GM21367 (cell line): ENCODE results near the gene ACOT13.
"Not testable (repeated sequence)": the region's sequence is repeated elsewhere in the genome, so short reads cannot be mapped to it uniquely, and the experiment has no call there.

Experiments
- ATAC-seq: cut with Tn5 transposase; IDR thresholded peaks from one replicate; pipeline ENCODE4 v1.9.1; 2021; ENCODE audit not compliant: unreplicated experiment

The ACOT13 gene

DNA sequence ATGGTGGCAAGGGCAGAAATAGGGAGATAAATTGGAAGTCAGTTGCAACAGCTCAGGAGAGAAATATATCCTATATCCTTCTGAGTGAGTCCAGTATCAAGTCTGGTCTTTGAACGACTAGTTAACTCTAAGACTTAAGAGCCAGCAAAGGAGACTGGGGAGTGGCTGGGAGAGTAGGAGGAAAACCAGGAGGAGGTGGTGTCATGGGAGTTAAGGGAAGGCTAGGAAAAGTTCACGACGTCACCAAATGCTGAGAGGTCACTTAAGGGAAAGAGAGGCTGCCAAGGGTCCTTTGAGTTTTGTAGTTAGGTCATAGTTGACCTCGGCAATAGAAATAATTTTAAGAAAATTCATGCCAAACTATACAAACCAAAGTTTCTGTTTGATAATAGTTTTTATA is 25.1 kb downstream of the ACOT13 start:
- no peak for ATAC-seq

- no peak for ATAC-seq
Measured at GRCh38 chr6:24692415-24692814, 25.5 kb downstream of the ACOT13 start.

GRCh38 chr6:24692848-24693592 is 26.1 kb downstream of the ACOT13 start:
- ATAC-seq = no peak

GRCh38 chr6:24694198-24694597 is 27.3 kb downstream of the ACOT13 start:
- ATAC-seq = no peak

- peak; percentile 58 for ATAC-seq
Measured at GRCh38 chr6:24695635-24696034, 28.8 kb downstream of the ACOT13 start.

GRCh38 chr6:24696097-24696496 is 29.2 kb downstream of the ACOT13 start:
- no peak for ATAC-seq

DNA sequence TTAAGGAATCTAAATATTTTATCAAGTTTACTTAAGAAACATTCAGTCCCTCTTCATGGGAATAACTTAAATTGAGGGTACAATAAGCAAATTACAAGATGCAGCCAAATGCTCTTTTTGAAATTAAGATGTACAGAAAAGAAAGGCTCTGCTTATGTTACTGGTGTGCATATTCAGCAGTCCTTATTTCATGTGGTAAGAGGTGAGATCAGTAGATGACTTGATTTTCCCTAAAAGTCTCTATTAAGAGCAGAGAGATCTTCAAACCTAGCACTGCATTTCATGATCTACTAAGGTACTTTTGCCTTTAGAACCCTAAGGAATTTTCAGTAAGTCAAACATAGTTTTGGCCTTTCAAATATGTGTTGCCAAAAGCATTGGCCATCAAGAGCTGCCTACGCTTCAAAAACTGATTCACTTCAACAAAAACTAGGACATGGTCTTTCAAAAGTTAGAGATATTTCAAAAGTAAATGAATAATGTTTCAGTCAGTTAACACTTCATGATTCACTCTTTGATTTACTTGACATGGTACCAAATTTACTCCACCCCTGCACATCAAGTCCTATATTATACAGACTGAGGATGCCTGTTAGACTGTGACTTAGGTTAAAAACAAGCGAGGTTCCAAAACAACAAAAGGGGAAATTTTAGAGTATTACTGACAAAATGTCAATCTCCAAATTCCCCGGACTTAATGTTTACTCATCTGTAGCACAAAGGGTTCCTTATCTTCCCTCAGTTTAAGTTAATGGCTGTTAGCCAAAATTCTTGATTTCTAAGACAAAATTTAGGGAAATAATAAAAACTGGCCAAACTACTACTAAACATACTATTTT is 32.9 kb downstream of the ACOT13 start:
- no peak for ATAC-seq

- ATAC-seq = no peak
Measured at GRCh38 chr6:24702720-24703282, 35.9 kb downstream of the ACOT13 start.

GRCh38 chr6:24704468-24704867 is 37.6 kb downstream of the ACOT13 start:
- ATAC-seq = no peak

GRCh38 chr6:24708612-24709011 is 41.7 kb downstream of the ACOT13 start:
- no peak for ATAC-seq

DNA sequence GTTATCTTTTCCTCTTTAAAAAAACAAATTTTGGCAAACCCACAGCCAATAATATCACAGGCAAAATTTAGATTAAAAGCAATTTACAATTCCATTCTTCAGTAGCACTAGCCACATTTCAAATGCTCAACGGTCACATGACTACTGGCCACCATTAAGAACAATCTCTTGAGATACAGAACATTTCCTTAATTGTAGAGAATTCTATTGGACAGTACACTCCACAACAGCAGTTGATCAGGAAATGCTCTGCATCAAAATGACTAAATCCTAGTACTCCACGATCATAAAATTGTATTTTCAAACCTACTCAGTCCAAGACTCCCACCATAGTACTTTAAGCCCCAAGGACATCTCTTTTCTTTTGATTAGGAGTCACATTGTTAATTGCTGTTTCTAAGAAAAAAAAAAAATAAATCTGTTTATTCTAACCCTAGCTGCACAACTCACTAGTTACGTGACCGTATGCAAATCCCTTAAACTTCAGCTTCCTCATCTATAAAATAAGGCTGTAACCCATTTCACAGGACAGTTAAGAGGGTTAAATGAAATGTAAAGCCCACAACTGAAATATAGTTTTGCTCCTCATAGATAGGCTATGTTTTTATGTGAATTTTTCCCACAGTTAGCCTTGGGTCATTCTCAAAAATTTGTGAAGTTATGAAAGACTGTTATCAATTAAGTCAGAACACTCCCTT is 42.3 kb downstream of the ACOT13 start:
- ATAC-seq = no peak

- ATAC-seq = no peak
Measured at GRCh38 chr6:24710519-24711303, 43.8 kb downstream of the ACOT13 start.

DNA sequence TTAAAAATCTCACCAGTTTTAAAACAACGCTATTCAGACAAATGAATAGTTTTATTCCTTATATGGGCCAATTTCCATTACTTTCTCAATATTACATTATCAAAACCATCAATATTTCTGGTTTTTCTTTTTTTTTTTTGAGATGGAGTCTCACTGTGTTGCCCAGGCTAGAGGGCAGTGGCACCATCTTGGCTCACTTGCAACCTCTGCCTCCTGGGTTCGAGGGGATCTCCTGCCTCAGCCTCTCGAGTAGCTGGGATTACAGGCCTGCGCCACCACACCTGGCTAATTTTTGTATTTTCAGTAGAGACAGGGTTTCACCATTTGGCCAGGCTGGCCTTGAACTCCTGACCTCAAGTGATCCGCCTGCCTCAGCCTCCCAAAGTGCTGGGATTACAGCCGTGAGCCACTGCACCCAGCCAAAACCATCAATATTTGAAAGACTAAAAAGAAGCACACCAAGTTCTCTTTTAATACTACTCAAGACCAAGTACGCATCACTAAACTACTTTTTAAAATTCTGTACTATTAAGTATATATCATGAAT is 49.8 kb downstream of the ACOT13 start:
- ATAC-seq = not testable (repeated sequence)

- no peak for ATAC-seq
Measured at GRCh38 chr6:24718449-24719124, 51.7 kb downstream of the ACOT13 start.

DNA sequence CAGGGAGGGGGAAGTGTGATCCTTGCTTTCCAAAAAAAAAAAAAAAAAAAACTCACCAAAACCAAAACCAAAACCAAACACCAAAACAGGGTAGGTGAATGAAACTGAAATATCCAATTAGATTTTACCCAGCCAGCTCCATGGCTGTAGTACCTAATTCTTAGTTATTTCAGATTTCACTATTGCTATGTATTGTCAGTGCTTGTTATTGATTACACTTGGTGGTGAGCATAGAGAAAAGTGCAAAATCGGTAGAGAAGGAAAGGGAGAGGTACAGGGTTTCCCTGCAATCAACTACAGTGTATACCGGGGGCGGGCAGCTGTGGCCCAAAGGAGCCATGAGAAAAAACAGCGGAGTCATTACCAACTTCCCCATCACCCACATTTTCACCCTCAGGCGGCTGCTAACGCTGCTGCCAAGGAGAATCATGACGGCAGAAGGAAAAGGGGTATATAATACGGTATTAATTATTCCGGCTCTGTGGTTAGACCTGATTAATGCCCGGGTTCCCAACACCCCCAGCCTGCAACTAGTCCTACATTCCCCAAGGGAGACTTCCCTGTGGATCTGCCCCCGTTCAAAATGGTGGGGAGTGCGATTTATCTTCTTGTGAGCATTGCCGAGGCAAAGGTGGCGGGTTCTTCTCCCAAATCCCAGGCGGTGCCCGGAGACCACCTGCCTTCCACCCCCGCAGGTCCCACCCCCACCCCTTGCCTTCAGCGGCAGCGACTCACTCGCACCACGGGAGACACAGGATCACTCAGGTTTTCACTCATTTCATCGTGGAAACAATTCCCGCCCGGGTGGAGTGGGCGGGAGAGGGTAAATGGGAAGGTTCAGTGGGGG is 52.5 kb downstream of the ACOT13 start, which contains the start of gene C6orf62:
C6orf62 (minus strand) TSS at position 30 of the 847 bp plus-strand sequence. CDS start 486 bp downstream, outside the sequence.
- ATAC-seq = no peak

DNA sequence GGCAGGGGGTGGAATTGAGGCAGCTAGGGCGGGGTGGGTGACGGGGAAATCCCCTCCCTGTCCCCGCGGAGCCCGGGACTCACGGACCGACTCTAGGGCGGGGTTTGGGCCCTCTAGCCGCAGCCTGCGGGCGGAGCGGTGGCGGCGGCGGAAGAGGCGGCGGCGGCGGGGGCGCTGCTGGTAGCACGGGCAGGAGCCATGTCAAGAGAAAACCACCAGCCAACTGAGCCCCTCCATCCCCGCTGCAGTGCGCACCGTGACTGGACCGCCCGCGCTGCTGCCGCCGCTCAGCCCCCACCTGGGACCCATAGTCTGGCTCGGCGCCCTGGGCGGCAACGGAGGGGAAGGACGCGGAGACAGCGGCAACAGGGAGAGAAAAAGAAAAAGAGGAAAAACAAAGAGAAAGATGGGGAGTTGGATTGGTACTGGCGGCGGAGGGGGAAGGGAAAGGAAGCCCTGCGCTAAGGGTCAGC is 53.3 kb downstream of the ACOT13 start:
- no peak for ATAC-seq

DNA sequence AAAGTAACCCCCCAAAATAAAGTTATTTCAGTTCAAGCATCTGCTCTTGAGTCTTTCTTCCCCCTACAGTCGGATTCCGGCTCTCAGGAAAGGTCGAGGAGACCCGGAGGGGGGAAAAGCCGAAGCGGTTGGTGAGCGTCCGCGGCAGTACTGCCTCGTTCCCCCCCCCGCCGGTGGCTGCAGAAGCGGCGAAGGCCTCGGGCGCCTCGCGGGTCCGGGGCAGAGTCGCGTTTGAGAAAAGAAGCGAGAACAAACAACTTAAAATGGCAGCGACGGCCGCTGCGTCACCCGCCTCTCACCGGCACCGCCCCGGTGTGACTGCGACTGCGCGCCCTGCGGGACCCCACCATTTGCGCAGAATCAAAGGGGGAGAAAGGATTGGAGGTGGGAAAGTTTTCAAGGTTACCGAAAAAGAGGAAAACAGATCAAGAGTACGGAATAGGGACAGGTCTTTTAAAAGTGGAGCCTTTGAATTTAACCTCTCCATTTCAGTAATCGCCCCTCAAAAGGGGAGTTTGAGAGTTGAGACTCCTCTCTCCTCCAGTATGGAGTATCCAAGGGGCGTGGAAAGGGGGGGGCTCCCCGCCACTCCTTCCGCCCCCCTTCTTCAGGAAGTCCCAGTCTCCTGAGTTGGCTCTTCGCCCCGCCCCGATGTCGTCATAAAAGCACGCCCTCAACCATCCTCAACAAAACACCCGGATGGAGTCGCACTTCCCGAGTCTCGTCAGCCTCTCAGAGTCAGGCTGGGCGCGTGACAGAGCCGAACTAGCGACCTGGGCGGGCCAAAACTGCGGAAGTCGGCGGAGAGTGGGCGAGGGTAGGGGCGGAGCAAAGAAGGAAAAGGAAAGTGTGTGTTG is 54.0 kb downstream of the ACOT13 start:
- peak; percentile 80 for ATAC-seq
